Osteoblast (primary cell): ENCODE data around the gene TUBA3E. TPM values are rescaled to one million over a fixed set of nuclear protein-coding genes. Genes with fewer than 3 reads are reported as not detected.
"Not testable (repeated sequence)": the region's sequence is repeated elsewhere in the genome, so short reads cannot be mapped to it uniquely, and the experiment has no call there.

Source experiments
- DNase-seq: peaks from one replicate; pipeline ENCODE4 v3.0.0; 2011; ENCODE audit warnings: low spot score, mixed read lengths; ENCODE audit not compliant: insufficient read length; ENCODE audit errors: missing footprints
- H2AFZ ChIP-seq: 2 replicates; pipeline ENCODE4 v1.6.0; 2011; ENCODE audit warnings: mild to moderate bottlenecking, low read length
- H3K27ac ChIP-seq: 2 replicates; pipeline ENCODE4 v1.5.1; 2011; ENCODE audit warnings: mild to moderate bottlenecking, low read depth, low read length, moderate library complexity
- H3K27me3 ChIP-seq: 2 replicates; pipeline ENCODE4 v1.6.0; 2012; ENCODE audit warnings: mild to moderate bottlenecking, control low read depth, inconsistent platforms, low read length, moderate library complexity; ENCODE audit not compliant: insufficient read depth
- H3K36me3 ChIP-seq: 2 replicates; pipeline ENCODE4 v1.5.1; 2011; ENCODE audit warnings: mild to moderate bottlenecking, low read length, control low read depth, moderate library complexity; ENCODE audit not compliant: insufficient read depth
- H3K4me1 ChIP-seq: 2 replicates; pipeline ENCODE4 v1.5.1; 2011; ENCODE audit warnings: mild to moderate bottlenecking, low read length, control low read depth, moderate library complexity; ENCODE audit not compliant: insufficient read depth
- H3K4me2 ChIP-seq: 2 replicates; pipeline ENCODE4 v1.6.0; 2011; ENCODE audit warnings: mild to moderate bottlenecking, low read length; ENCODE audit not compliant: insufficient read depth
- H3K4me3 ChIP-seq: fragments of 200-600 bp; sonication (generic); 3 replicates; pipeline ENCODE4 v1.5.1; 2012; ENCODE audit warnings: mild to moderate bottlenecking, low read length, inconsistent platforms; ENCODE audit not compliant: insufficient read depth
- H3K79me2 ChIP-seq: 2 replicates; pipeline ENCODE4 v1.6.0; 2012; ENCODE audit warnings: mild to moderate bottlenecking, low read length, control low read depth, inconsistent platforms; ENCODE audit not compliant: insufficient read depth
- H3K9me3 ChIP-seq: 2 replicates; pipeline ENCODE4 v1.5.1; 2011; ENCODE audit warnings: low read depth, low read length, control low read depth
- H4K20me1 ChIP-seq: 2 replicates; pipeline ENCODE4 v1.6.0; 2012; ENCODE audit warnings: mild to moderate bottlenecking, low read length, control low read depth; ENCODE audit not compliant: insufficient read depth
- total RNA-seq: library from RNA; depleted of rRNA; stranded (reverse); fragments of >200 nt; gene quantifications from 2 replicates; pipeline ENCODE4 v1.2.3, GENCODE V29; 2012
- TF ChIP-seq, protein P1 (sequence below): IDR thresholded peaks from 2 replicates; pipeline ENCODE4 v1.5.1; 2011; ENCODE audit warnings: mild to moderate bottlenecking, low read depth, low read length, moderate library complexity; ENCODE audit errors: extremely low read depth

The TUBA3E gene
- total RNA-seq, 1 donor, result not detected

DNA sequence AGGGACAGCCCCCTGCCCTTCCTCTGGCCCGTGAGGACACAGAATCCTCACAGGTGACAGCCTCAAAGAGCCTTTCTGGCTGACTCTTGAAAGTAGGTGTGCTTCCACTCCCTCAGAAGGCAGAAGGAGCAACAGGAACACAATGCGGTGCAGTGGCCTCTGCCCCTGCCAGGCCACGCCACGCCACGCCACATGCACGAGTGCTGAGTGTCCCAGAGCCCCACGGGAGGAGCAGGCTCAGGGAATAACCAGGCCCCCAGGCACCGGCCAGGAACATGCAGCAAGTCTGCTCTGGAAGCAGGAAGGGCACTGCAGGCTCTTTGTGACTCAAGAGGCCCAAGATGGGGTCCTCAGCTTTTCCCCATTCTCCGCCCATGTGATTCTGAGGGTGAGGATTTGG is 35.3 kb downstream of the TUBA3E start:
- no peaks in the 10 kb centered on the region for H3K79me2 ChIP-seq
- no peak overlapping the region for H2AFZ ChIP-seq
- H3K4me2 ChIP-seq, result no peak overlapping the region
- H4K20me1 ChIP-seq, result no peaks in the 10 kb centered on the region
- H3K36me3 ChIP-seq, result peaks cover 32% of the 10 kb centered on the region
- H3K27me3 ChIP-seq, result no peaks in the 10 kb centered on the region
- TF ChIP-seq, protein P1, sequence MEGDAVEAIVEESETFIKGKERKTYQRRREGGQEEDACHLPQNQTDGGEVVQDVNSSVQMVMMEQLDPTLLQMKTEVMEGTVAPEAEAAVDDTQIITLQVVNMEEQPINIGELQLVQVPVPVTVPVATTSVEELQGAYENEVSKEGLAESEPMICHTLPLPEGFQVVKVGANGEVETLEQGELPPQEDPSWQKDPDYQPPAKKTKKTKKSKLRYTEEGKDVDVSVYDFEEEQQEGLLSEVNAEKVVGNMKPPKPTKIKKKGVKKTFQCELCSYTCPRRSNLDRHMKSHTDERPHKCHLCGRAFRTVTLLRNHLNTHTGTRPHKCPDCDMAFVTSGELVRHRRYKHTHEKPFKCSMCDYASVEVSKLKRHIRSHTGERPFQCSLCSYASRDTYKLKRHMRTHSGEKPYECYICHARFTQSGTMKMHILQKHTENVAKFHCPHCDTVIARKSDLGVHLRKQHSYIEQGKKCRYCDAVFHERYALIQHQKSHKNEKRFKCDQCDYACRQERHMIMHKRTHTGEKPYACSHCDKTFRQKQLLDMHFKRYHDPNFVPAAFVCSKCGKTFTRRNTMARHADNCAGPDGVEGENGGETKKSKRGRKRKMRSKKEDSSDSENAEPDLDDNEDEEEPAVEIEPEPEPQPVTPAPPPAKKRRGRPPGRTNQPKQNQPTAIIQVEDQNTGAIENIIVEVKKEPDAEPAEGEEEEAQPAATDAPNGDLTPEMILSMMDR, result no peak
- no peak for DNase-seq
- H3K4me1 ChIP-seq, result no peaks in the 10 kb centered on the region
- no peak overlapping the region for H3K4me3 ChIP-seq
- H3K9me3 ChIP-seq, result no peaks in the 10 kb centered on the region
- H3K27ac ChIP-seq, result no peak overlapping the region

GRCh38 chr2:130162486-130162885 is 35.8 kb downstream of the TUBA3E start:
- not testable (repeated sequence) for H3K79me2 ChIP-seq, H3K4me3 ChIP-seq, DNase-seq, H3K27ac ChIP-seq, H2AFZ ChIP-seq, H3K4me1 ChIP-seq, H3K4me2 ChIP-seq, H3K9me3 ChIP-seq, H4K20me1 ChIP-seq, H3K27me3 ChIP-seq
- peaks cover 27% of the 10 kb centered on the region for H3K36me3 ChIP-seq

GRCh38 chr2:130160838-130161705 is 37.2 kb downstream of the TUBA3E start:
- DNase-seq, result peak; percentile 15
- H3K4me1 ChIP-seq, H2AFZ ChIP-seq, H3K9me3 ChIP-seq, H3K79me2 ChIP-seq, H3K27ac ChIP-seq, H4K20me1 ChIP-seq, H3K27me3 ChIP-seq, H3K4me2 ChIP-seq, H3K4me3 ChIP-seq: not testable (repeated sequence)
- H3K36me3 ChIP-seq, result peaks cover 15% of the 10 kb centered on the region

GRCh38 chr2:130160131-130160530 is 38.1 kb downstream of the TUBA3E start:
- Histone ChIP-seq H3K9me3 (no peaks in the 10 kb centered on the region), H3K4me3 (no peak overlapping the region), H3K36me3 (peaks cover 9% of the 10 kb centered on the region), H3K79me2 (no peaks in the 10 kb centered on the region), H3K27ac (no peak overlapping the region), H4K20me1 (no peaks in the 10 kb centered on the region), H2AFZ (no peak overlapping the region), H3K4me2 (no peak overlapping the region), H3K4me1 (no peaks in the 10 kb centered on the region), H3K27me3 (no peaks in the 10 kb centered on the region)
- no peak for DNase-seq
- TF ChIP-seq, protein P1, result no peak

- not testable (repeated sequence) for H2AFZ ChIP-seq, H3K27me3 ChIP-seq, H3K4me3 ChIP-seq, H3K9me3 ChIP-seq, DNase-seq, H3K79me2 ChIP-seq, H3K36me3 ChIP-seq, H3K4me1 ChIP-seq, H3K27ac ChIP-seq, H3K4me2 ChIP-seq, H4K20me1 ChIP-seq
These were observed 38.9 kb downstream of the TUBA3E start for GRCh38 chr2:130159376-130159775.
